DND-41 (cell line): ENCODE data around the gene FNBP1L.

ENCODE experiments used
- EZH2 ChIP-seq: IDR thresholded peaks from 3 replicates; pipeline ENCODE4 v1.6.1; 2012; ENCODE audit warnings: borderline replicate concordance, low read depth, mild to moderate bottlenecking, moderate library complexity, low read length, inconsistent platforms; ENCODE audit not compliant: severe bottlenecking
- TF ChIP-seq, protein P1 (sequence below): IDR thresholded peaks from 2 replicates; pipeline ENCODE4 v1.5.1; 2012; ENCODE audit warnings: borderline replicate concordance, low read length, moderate library complexity, mild to moderate bottlenecking; ENCODE audit not compliant: poor library complexity, severe bottlenecking; ENCODE audit errors: extremely low read depth

DNA sequence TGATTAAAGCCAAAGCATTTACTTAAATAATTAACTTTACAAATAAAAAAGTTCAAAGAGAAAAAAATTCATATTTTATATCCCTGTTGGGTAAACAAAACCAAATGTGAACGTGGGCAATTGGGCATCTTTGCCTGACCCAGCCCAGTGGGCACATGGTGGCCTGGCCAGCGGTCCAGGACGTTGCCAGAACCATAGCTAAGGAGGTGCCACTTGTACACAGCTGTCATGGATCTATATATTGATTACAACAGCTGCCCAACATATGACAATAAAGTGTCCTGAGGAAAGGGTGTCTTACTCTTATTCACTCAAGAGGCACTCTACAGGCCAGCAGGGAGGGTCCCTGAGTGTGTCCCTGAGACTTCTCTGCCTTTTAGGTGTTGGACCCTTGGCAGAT is 155.2 kb downstream of the FNBP1L start:
- no peak for TF ChIP-seq EZH2
- TF ChIP-seq, protein P1, sequence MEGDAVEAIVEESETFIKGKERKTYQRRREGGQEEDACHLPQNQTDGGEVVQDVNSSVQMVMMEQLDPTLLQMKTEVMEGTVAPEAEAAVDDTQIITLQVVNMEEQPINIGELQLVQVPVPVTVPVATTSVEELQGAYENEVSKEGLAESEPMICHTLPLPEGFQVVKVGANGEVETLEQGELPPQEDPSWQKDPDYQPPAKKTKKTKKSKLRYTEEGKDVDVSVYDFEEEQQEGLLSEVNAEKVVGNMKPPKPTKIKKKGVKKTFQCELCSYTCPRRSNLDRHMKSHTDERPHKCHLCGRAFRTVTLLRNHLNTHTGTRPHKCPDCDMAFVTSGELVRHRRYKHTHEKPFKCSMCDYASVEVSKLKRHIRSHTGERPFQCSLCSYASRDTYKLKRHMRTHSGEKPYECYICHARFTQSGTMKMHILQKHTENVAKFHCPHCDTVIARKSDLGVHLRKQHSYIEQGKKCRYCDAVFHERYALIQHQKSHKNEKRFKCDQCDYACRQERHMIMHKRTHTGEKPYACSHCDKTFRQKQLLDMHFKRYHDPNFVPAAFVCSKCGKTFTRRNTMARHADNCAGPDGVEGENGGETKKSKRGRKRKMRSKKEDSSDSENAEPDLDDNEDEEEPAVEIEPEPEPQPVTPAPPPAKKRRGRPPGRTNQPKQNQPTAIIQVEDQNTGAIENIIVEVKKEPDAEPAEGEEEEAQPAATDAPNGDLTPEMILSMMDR: no peak
